Caco-2 (cell line): ENCODE results near the gene CCDC188. TPM values are rescaled to one million over a fixed set of nuclear protein-coding genes. Genes with fewer than 3 reads are reported as not detected.

Source experiments
- BruUV-seq: library from RNA; stranded (reverse); fragments of 400-500 nt; replicated peaks from 2 replicates; lab custom pipeline; 2021; lab: Mats Ljungman, UMichigan
- CTCF ChIA-PET: fragments of 300-600 bp; sonication (Branson Sonifier 250); formaldehyde crosslinking; loops from one replicate; lab custom pipeline; 2022; ENCODE audit warnings: antibody characterized with exemption; lab: Charles Lee
- POLR2A ChIA-PET: fragments of 300-600 bp; sonication (Branson Sonifier 250); formaldehyde crosslinking; loops from one replicate; lab custom pipeline; 2022; ENCODE audit warnings: antibody characterized with exemption; lab: Charles Lee
- DNase-seq, 2 experiments: peaks; one replicate each; pipeline versions ENCODE4 v3.0.0 to v3.0.0-alpha.2; 2020 to 2022
- H3K27me3 ChIP-seq: replicated peaks from 2 replicates; pipeline ENCODE4 v1.6.0; 2011; ENCODE audit warnings: low read length; ENCODE audit not compliant: control insufficient read depth, insufficient read depth
- H3K36me3 ChIP-seq: 2 replicates; pipeline ENCODE4 v1.5.1; 2011; ENCODE audit warnings: low read length; ENCODE audit not compliant: control insufficient read depth, insufficient read depth
- H3K4me1 ChIP-seq: fragments of 250-450 bp; sonication (Bioruptor Pico); 2 replicates; pipeline ENCODE4 v1.5.1; 2020; ENCODE audit warnings: mild to moderate bottlenecking
- H3K4me3 ChIP-seq: 2 replicates; pipeline ENCODE4 v1.5.1; 2011; ENCODE audit warnings: low read depth, mild to moderate bottlenecking, control low read depth, low read length
- H3K9me3 ChIP-seq: fragments of 250-450 bp; sonication (Bioruptor Pico); 2 replicates; pipeline ENCODE4 v1.5.1; 2020; ENCODE audit warnings: mild to moderate bottlenecking, moderate library complexity
- H3K27ac Mint-ChIP-seq: one replicate; pipeline ENCODE4 v1.8.0; 2022; ENCODE audit warnings: mixed read lengths; ENCODE audit not compliant: unreplicated experiment
- H3K27me3 Mint-ChIP-seq: one replicate; pipeline ENCODE4 v1.8.0; 2022; ENCODE audit warnings: mixed read lengths; ENCODE audit not compliant: insufficient read depth, unreplicated experiment
- H3K36me3 Mint-ChIP-seq: one replicate; pipeline ENCODE4 v1.8.0; 2022; ENCODE audit warnings: mild to moderate bottlenecking, mixed read lengths; ENCODE audit not compliant: insufficient read depth, unreplicated experiment
- H3K4me1 Mint-ChIP-seq: one replicate; pipeline ENCODE4 v1.8.0; 2022; ENCODE audit warnings: low read depth, mixed read lengths; ENCODE audit not compliant: unreplicated experiment
- H3K4me3 Mint-ChIP-seq: one replicate; pipeline ENCODE4 v1.8.0; 2022; ENCODE audit warnings: mild to moderate bottlenecking, moderate library complexity, mixed read lengths; ENCODE audit not compliant: unreplicated experiment
- H3K9me3 Mint-ChIP-seq: one replicate; pipeline ENCODE4 v1.8.0; 2022; ENCODE audit warnings: mixed read lengths; ENCODE audit not compliant: unreplicated experiment
- intact Hi-C: fragments of 100-400 bp; cut with micrococcal nuclease; formaldehyde crosslinking; loops from one replicate; pipeline ENCODE4 v1.10.0; 2022; ENCODE audit not compliant: unreplicated experiment
- total RNA-seq: library from RNA; stranded (reverse); gene quantifications from 2 replicates; pipeline ENCODE4 v1.2.3, GENCODE V29; 2022
- TF ChIP-seq, protein P1 (sequence below), 2 experiments: fragments of 200-600 bp in 1 of 2; IDR thresholded peaks; 1 replicate in 1 of 2; 2 replicates in 1 of 2; pipeline versions ENCODE4 v1.5.1 to v1.8.0; 2011 to 2022; ENCODE audit warnings: antibody characterized with exemption in 1 of 2, control low read depth in 1 of 2, inconsistent platforms in 1 of 2, low read depth in 1 of 2, low read length in 1 of 2, mild to moderate bottlenecking in 1 of 2, moderate library complexity in 1 of 2; ENCODE audit not compliant: insufficient read depth in 1 of 2, severe bottlenecking in 1 of 2, unreplicated experiment in 1 of 2

Gene CCDC188
- total RNA-seq, 1 experiment from 2014 or later: not detected

DNA sequence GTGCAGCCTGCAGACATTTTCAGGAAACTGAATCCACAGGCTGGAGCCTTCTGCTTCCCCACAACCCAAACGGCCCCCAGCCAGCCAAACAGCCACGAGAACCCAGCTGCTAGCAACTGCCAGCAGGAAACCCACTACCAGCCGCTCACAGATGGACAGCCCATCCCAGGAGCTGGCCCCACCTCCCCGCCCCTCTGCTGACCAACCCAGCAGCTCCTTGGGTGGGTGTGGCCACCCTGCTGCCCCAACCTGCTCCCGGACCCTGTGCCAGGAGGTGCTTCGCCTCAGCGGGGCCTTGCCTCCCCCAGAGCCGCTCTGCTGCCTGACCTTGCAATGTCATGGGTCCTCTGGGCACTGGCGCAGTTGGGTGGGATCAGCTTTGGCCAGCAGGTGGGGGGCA is 8.2 kb upstream of the CCDC188 start:
- Mint-ChIP-seq H3K36me3 (no peaks in the 10 kb centered on the region), H3K9me3 (peaks cover 3% of the 10 kb centered on the region), H3K27ac (no peak overlapping the region), H3K27me3 (peaks cover 3% of the 10 kb centered on the region), H3K4me1 (no peaks in the 10 kb centered on the region), H3K4me3 (no peak overlapping the region)
- no peaks in the 10 kb centered on the region for H3K4me1 ChIP-seq
- H3K27me3 ChIP-seq: no peaks in the 10 kb centered on the region
- ChIA-PET POLR2A (no interaction called here), CTCF (interaction anchor here (0.6 kb wide), 1 partner anchor 161 kb away, joined by 3 read pairs; the partner anchor contains the start of gene DGCR6L)
- intact Hi-C loops: no loop called here
- TF ChIP-seq, protein P1, sequence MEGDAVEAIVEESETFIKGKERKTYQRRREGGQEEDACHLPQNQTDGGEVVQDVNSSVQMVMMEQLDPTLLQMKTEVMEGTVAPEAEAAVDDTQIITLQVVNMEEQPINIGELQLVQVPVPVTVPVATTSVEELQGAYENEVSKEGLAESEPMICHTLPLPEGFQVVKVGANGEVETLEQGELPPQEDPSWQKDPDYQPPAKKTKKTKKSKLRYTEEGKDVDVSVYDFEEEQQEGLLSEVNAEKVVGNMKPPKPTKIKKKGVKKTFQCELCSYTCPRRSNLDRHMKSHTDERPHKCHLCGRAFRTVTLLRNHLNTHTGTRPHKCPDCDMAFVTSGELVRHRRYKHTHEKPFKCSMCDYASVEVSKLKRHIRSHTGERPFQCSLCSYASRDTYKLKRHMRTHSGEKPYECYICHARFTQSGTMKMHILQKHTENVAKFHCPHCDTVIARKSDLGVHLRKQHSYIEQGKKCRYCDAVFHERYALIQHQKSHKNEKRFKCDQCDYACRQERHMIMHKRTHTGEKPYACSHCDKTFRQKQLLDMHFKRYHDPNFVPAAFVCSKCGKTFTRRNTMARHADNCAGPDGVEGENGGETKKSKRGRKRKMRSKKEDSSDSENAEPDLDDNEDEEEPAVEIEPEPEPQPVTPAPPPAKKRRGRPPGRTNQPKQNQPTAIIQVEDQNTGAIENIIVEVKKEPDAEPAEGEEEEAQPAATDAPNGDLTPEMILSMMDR (IDR thresholded peaks at IDR 0.05; ENCODE audit: insufficient read depth in 1 of 2, low read depth in 1 of 2, low read length in 1 of 2, severe bottlenecking in 1 of 2, unreplicated experiment in 1 of 2): no peak
- no peak overlapping the region for H3K4me3 ChIP-seq
- no TSS peak for BruUV-seq
- no peaks in the 10 kb centered on the region for H3K36me3 ChIP-seq
- no peak for DNase-seq
- no peaks in the 10 kb centered on the region for H3K9me3 ChIP-seq

DNA sequence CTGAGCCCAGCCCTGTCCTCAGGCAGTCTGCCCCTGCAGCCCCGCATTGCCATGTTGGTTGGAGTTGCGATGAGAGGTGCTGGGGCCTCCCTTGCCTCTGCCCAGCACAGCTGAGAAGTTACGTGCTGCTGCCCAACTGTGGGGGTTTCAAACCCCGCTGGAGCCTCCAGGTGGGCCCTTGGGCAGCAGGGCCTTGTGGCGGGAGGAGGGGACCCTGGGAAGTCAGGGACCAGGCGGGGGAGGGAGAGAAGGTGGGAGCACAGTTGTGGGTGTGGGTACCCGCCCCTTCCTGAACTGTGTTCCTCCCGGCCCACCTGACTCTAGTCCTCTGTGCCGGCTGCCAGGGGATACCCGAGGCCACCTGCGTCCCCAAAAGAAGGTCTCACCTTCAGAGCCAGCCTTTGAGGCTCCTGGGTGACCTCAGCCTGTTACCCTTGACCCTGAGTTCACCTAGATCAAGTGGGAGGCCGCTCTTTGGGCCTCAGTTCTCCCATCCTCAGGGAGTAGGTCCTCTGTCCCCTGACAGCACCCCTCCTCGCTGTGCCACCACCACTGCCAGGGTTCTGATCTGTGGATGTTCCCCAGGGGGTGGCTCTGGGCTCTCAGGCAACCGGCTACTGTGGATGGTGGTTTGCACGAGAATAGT is 7.7 kb upstream of the CCDC188 start:
- no TSS peak for BruUV-seq
- Histone ChIP-seq H3K27me3 (no peaks in the 10 kb centered on the region), H3K9me3 (no peaks in the 10 kb centered on the region), H3K4me1 (no peaks in the 10 kb centered on the region), H3K36me3 (no peaks in the 10 kb centered on the region), H3K4me3 (no peak overlapping the region)
- no peaks in the 10 kb centered on the region for H3K4me1 Mint-ChIP-seq
- DNase-seq: no peak
- ChIA-PET CTCF (interaction anchor here (0.6 kb wide), 1 partner anchor 162 kb away, joined by 3 read pairs; the partner anchor contains the start of gene DGCR6L), POLR2A (no interaction called here)
- H3K4me3 Mint-ChIP-seq: no peak overlapping the region
- H3K36me3 Mint-ChIP-seq: no peaks in the 10 kb centered on the region
- peaks cover 3% of the 10 kb centered on the region for H3K27me3 Mint-ChIP-seq
- TF ChIP-seq, protein P1 (IDR thresholded peaks at IDR 0.05; ENCODE audit: insufficient read depth in 1 of 2, low read depth in 1 of 2, low read length in 1 of 2, severe bottlenecking in 1 of 2, unreplicated experiment in 1 of 2): no peak
- intact Hi-C loops: no loop called here
- H3K27ac Mint-ChIP-seq: no peak overlapping the region
- H3K9me3 Mint-ChIP-seq: no peaks in the 10 kb centered on the region

DNA sequence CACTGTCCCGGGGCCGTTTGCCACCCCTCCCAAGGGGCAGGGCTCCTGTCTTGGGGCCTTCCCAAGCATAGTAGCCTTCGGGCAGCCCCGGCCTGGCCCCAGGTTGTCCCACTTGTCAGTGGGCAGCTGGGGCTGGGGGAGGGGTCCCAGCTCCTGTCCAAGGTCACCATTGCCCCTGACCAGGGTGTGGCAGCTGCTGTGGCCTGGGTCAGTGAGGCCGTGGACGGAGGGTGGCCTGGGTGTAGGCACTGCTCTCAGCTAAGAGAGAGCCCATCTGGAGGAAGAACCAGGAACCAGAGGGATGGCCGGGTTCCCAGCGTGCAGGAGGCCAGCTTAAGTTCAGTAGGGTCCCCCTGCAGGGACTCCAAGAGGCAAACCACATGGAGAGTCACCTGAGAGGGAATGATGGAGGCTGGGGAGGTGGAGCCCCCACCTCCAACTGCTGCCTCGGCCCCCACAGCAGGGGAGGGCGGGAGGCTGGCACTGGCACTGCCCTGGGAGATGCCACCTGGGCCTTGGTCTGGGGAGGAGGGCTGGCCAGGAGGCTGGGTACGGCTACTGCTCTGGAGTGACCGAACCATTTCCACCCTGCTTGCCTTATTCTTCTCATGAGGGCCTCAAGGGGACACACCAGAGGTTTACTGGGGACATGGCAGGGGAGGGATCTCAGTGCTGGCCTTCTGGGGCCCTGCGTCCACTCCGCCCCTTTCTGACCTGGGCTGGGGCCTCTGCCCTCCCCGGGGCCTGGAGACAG is 6.8 kb upstream of the CCDC188 start:
- CTCF ChIA-PET: interaction anchor here (0.6 to 1.6 kb wide), 10 partner anchors 17 to 713 kb away, joined by 3 to 24 read pairs (median 4); no protein-coding TSS in a partner anchor
- H3K27me3 ChIP-seq: no peaks in the 10 kb centered on the region
- no peaks in the 10 kb centered on the region for H3K4me1 ChIP-seq
- no peak overlapping the region for H3K4me3 Mint-ChIP-seq
- no peaks in the 10 kb centered on the region for H3K36me3 ChIP-seq
- no peaks in the 10 kb centered on the region for H3K4me1 Mint-ChIP-seq
- H3K9me3 ChIP-seq: no peaks in the 10 kb centered on the region
- intact Hi-C loops: loop anchor here (1.0 kb wide), 2 partner anchors 81 to 128 kb away; no protein-coding TSS in a partner anchor
- TF ChIP-seq, protein P1 (IDR thresholded peaks at IDR 0.05; ENCODE audit: insufficient read depth in 1 of 2, low read depth in 1 of 2, low read length in 1 of 2, severe bottlenecking in 1 of 2, unreplicated experiment in 1 of 2): no peak
- no peaks in the 10 kb centered on the region for H3K9me3 Mint-ChIP-seq
- no TSS peak for BruUV-seq
- H3K4me3 ChIP-seq: no peak overlapping the region
- POLR2A ChIA-PET: no interaction called here
- H3K27ac Mint-ChIP-seq: no peak overlapping the region
- H3K27me3 Mint-ChIP-seq: peaks cover 3% of the 10 kb centered on the region
- DNase-seq: no peak
- H3K36me3 Mint-ChIP-seq: no peaks in the 10 kb centered on the region
